Keratinocyte (primary cell): ENCODE measurements around the gene MPZL1.

Experiments used
- CTCF ChIP-seq, 3 experiments: IDR thresholded peaks in 1 of 3; conservative IDR thresholded peaks in 1 of 3; optimal IDR thresholded peaks in 1 of 3; 2 replicates in 2 of 3; 3 replicates in 1 of 3; pipeline versions ENCODE3 to v1.5.1; 2011; ENCODE audit warnings: low read length in 3 of 3, mild to moderate bottlenecking in 3 of 3, moderate library complexity in 2 of 3, control low read depth in 1 of 3, inconsistent platforms in 1 of 3; ENCODE audit not compliant: insufficient read depth in 2 of 3; ENCODE audit errors: extremely low read depth in 1 of 3
- EZH2 ChIP-seq: IDR thresholded peaks from one replicate; pipeline ENCODE4 v1.6.1; 2012; ENCODE audit warnings: inconsistent platforms, mild to moderate bottlenecking, low read length, moderate library complexity

GRCh38 chr1:167746988-167747655 lies 25.3 kb downstream of the MPZL1 start:
- TF ChIP-seq CTCF (optimal IDR thresholded peaks at IDR 0.05 in 1 of 3, IDR thresholded peaks at IDR 0.05 in 1 of 3, conservative IDR thresholded peaks at IDR 0.05 in 1 of 3; ENCODE audit: extremely low read depth in 1 of 3, insufficient read depth in 2 of 3, low read length in 3 of 3): no peak
- TF ChIP-seq EZH2: no peak
